HCT116 (cell line): ENCODE data around the gene SLC9A7. TPM values are rescaled to one million over a fixed set of nuclear protein-coding genes. Genes with fewer than 3 reads are reported as not detected.

Experiments
- ATAC-seq: fragments of 200-7000 bp; cut with Tn5 transposase; 2 replicates; pipeline ENCODE4 v1.9.1; 2020; ENCODE audit warnings: mild to moderate bottlenecking, moderate library complexity
- BruUV-seq: library from RNA; stranded (reverse); fragments of 400-500 nt; replicated peaks from 2 replicates; lab custom pipeline; 2021; lab: Mats Ljungman, UMichigan
- CTCF ChIA-PET: fragments of 300-600 bp; sonication (Branson Sonifier 250); formaldehyde crosslinking; loops from one replicate; lab custom pipeline; 2021; ENCODE audit warnings: antibody characterized with exemption; lab: Charles Lee
- POLR2A ChIA-PET: fragments of 300-600, 350-600 bp; sonication (Branson Sonifier 250); formaldehyde crosslinking; loops from one replicate; lab custom pipeline; 2021; ENCODE audit warnings: antibody characterized with exemption; lab: Charles Lee
- RAD21 ChIA-PET, 2 experiments: fragments of 300-600 bp; sonication (Branson Sonifier 250); formaldehyde crosslinking; loops; one replicate each; lab custom pipeline; 2023; ENCODE audit warnings: low total read pairs in 2 of 2; ENCODE audit not compliant: uncharacterized antibody in 2 of 2, unreplicated experiment in 2 of 2, low non-redundant PET in 1 of 2; lab: Charles Lee
- DNase-seq: peaks from one replicate; pipeline ENCODE4 v3.0.0-alpha.2; 2010; ENCODE audit warnings: low read depth, low spot score
- H2AFZ ChIP-seq: fragments of 200-600 bp; shearing (Covaris generic), sonication (generic); 2 replicates; pipeline ENCODE4 v1.6.1; 2017; ENCODE audit warnings: low read depth, mixed run types, mixed read lengths, antibody characterized with exemption, low read length; ENCODE audit not compliant: poor library complexity, severe bottlenecking
- H3K27ac ChIP-seq: 2 replicates; pipeline ENCODE4 v1.5.1; 2012; ENCODE audit warnings: low read depth, low read length
- H3K27me3 ChIP-seq: fragments of 200-600 bp; sonication (generic); 2 replicates; pipeline ENCODE4 v1.6.1; 2016; ENCODE audit warnings: mixed run types, low read length, mixed read lengths; ENCODE audit not compliant: insufficient read depth
- H3K36me3 ChIP-seq, 2 experiments: fragments of 200-500 bp in 1 of 2; fragments of 200-600 bp in 1 of 2; sonication (Bioruptor generic) in 1 of 2; sonication (generic) in 1 of 2; 2 replicates each; pipeline versions ENCODE4 v1.5.1 to v1.6.1; 2014 to 2016; ENCODE audit warnings: low read length in 2 of 2, inconsistent platforms in 1 of 2, mixed read lengths in 1 of 2, mixed run types in 1 of 2; ENCODE audit not compliant: insufficient read depth in 2 of 2, control insufficient read depth in 1 of 2
- H3K4me1 ChIP-seq, 2 experiments: fragments of 200-600 bp in 1 of 2; sonication (generic) in 1 of 2; 2 replicates each; pipeline versions ENCODE4 v1.5.1 to v1.6.1; 2012 to 2017; ENCODE audit warnings: low read length in 2 of 2, inconsistent platforms in 1 of 2, mild to moderate bottlenecking in 1 of 2, mixed read lengths in 1 of 2, mixed run types in 1 of 2, moderate library complexity in 1 of 2; ENCODE audit not compliant: insufficient read depth in 2 of 2, control insufficient read depth in 1 of 2
- H3K4me2 ChIP-seq: fragments of 200-600 bp; sonication (generic); 2 replicates; pipeline ENCODE4 v1.6.1; 2017; ENCODE audit warnings: mixed run types, low read length, mixed read lengths
- H3K4me3 ChIP-seq, 2 experiments: fragments of 200-600 bp in 1 of 2; sonication (generic) in 1 of 2; replicated peaks in 1 of 2; 2 replicates each; pipeline ENCODE4 v1.5.1; 2011 to 2016; ENCODE audit warnings: low read length in 2 of 2, control low read depth in 1 of 2, low read depth in 1 of 2, mild to moderate bottlenecking in 1 of 2, mixed read lengths in 1 of 2, mixed run types in 1 of 2
- H3K79me2 ChIP-seq: fragments of 200-600 bp; sonication (generic); 2 replicates; pipeline ENCODE4 v1.6.1; 2017; ENCODE audit warnings: mild to moderate bottlenecking, mixed run types, low read length, moderate library complexity, mixed read lengths; ENCODE audit not compliant: insufficient read depth
- H3K9ac ChIP-seq: fragments of 200-600 bp; sonication (generic); 2 replicates; pipeline ENCODE4 v1.6.1; 2016; ENCODE audit warnings: low read length, mixed read lengths
- H3K9me2 ChIP-seq: fragments of 200-600 bp; sonication (generic), shearing (Covaris generic); 2 replicates; pipeline ENCODE4 v1.6.1; 2017; ENCODE audit warnings: mixed run types, mild to moderate bottlenecking, moderate library complexity; ENCODE audit not compliant: insufficient read depth
- H3K9me3 ChIP-seq, 2 experiments: fragments of 200-500 bp in 1 of 2; fragments of 200-600 bp in 1 of 2; sonication (Bioruptor generic) in 1 of 2; sonication (generic) in 1 of 2; 2 replicates each; pipeline ENCODE4 v1.6.1; 2014 to 2017; ENCODE audit warnings: low read length in 2 of 2, mixed read lengths in 2 of 2, inconsistent platforms in 1 of 2, low read depth in 1 of 2, mild to moderate bottlenecking in 1 of 2, mixed run types in 1 of 2, moderate library complexity in 1 of 2; ENCODE audit not compliant: control insufficient read depth in 1 of 2, insufficient read depth in 1 of 2
- H4K20me1 ChIP-seq: fragments of 200-600 bp; sonication (generic), shearing (Covaris generic); 2 replicates; pipeline ENCODE4 v1.6.1; 2017; ENCODE audit warnings: mixed run types, mild to moderate bottlenecking, moderate library complexity; ENCODE audit not compliant: insufficient read depth
- CEBPB ChIP-seq: IDR thresholded peaks from 2 replicates; pipeline ENCODE4 v1.6.1; 2012; ENCODE audit warnings: low read depth
- CTCF ChIP-seq, 3 experiments: fragments of 200-600 bp in 1 of 3; sonication (generic) in 1 of 3; IDR thresholded peaks in 2 of 3; conservative IDR thresholded peaks in 1 of 3; 2 replicates each; pipeline ENCODE4 v1.5.1; 2012 to 2017; ENCODE audit warnings: low read depth in 2 of 3, low read length in 2 of 3, antibody characterized with exemption in 1 of 3, borderline replicate concordance in 1 of 3, control low read depth in 1 of 3, mild to moderate bottlenecking in 1 of 3, mixed read lengths in 1 of 3, mixed run types in 1 of 3, moderate library complexity in 1 of 3; ENCODE audit not compliant: insufficient read depth in 1 of 3
- EGR1 ChIP-seq: IDR thresholded peaks from 2 replicates; pipeline ENCODE4 v1.6.1; 2012; ENCODE audit warnings: low read depth
- EZH2 ChIP-seq: fragments of 200-600 bp; sonication (generic); IDR thresholded peaks from 2 replicates; pipeline ENCODE4 v1.6.1; 2017; ENCODE audit warnings: antibody characterized with exemption, mixed run types
- FOSL1 ChIP-seq: IDR thresholded peaks from 2 replicates; pipeline ENCODE4 v1.6.1; 2012; ENCODE audit warnings: low read depth
- JUND ChIP-seq: IDR thresholded peaks from 2 replicates; pipeline ENCODE4 v1.6.1; 2012
- MAX ChIP-seq: IDR thresholded peaks from 2 replicates; pipeline ENCODE4 v1.6.1; 2012
- POLR2A ChIP-seq: IDR thresholded peaks from 2 replicates; pipeline ENCODE4 v1.7.0; 2011; ENCODE audit warnings: borderline replicate concordance; ENCODE audit not compliant: insufficient read depth, insufficient read length; ENCODE audit errors: extremely low read depth
- REST ChIP-seq: IDR thresholded peaks from 2 replicates; pipeline ENCODE4 v1.6.1; 2012; ENCODE audit warnings: low read depth
- SP1 ChIP-seq: IDR thresholded peaks from 2 replicates; pipeline ENCODE4 v1.6.1; 2012; ENCODE audit warnings: low read depth
- intact Hi-C: fragments of 100-400 bp; cut with micrococcal nuclease; formaldehyde crosslinking; loops from 2 replicates; pipeline ENCODE4 v1.10.0; 2022
- total RNA-seq: library from RNA; stranded (reverse); gene quantifications from one replicate; pipeline ENCODE4 v1.2.1, GENCODE V29; 2021; ENCODE audit not compliant: unreplicated experiment

Gene SLC9A7
- total RNA-seq, 1 experiment from 2014 or later: 18.6 TPM

GRCh38 chrX:46670316-46670715 lies 88.6 kb downstream of the SLC9A7 start (continued):
- TF ChIP-seq REST: no peak
- TF ChIP-seq JUND: no peak
- TF ChIP-seq FOSL1: no peak
- TF ChIP-seq CEBPB: no peak
- no peak for TF ChIP-seq MAX
- no peak for TF ChIP-seq EZH2
- TF ChIP-seq, all 23 proteins: peak for 0

GRCh38 chrX:46666831-46667230 lies 92.1 kb downstream of the SLC9A7 start:
- ATAC-seq: no peak
- H3K4me1 ChIP-seq: peaks cover 0 to 7% of the 10 kb centered on the region in 2 experiments; a peak in 2 of 4 replicates
- H3K9ac ChIP-seq: no peak overlapping the region
- no peaks in the 10 kb centered on the region for H3K9me3 ChIP-seq
- CTCF ChIA-PET: no interaction called here
- no peak overlapping the region for H3K27ac ChIP-seq
- no TSS peak for BruUV-seq
- no peak for DNase-seq
- TF ChIP-seq SP1: no peak
- no peak for TF ChIP-seq EZH2
- TF ChIP-seq EGR1: no peak
- TF ChIP-seq CTCF (IDR thresholded peaks at IDR 0.05 in 2 of 3, conservative IDR thresholded peaks at IDR 0.05 in 1 of 3; ENCODE audit: borderline replicate concordance in 1 of 3, insufficient read depth in 1 of 3, low read depth in 2 of 3, low read length in 2 of 3): no peak
- TF ChIP-seq POLR2A: no peak
- RAD21 ChIA-PET: no interaction called here
- H3K79me2 ChIP-seq: no peaks in the 10 kb centered on the region
- no peak overlapping the region for H2AFZ ChIP-seq
- H3K4me2 ChIP-seq: no peak overlapping the region
- intact Hi-C loops: no loop called here
- H3K27me3 ChIP-seq: no peaks in the 10 kb centered on the region
- H4K20me1 ChIP-seq: no peaks in the 10 kb centered on the region
- no peaks in the 10 kb centered on the region for H3K36me3 ChIP-seq
- no peaks in the 10 kb centered on the region for H3K9me2 ChIP-seq
- H3K4me3 ChIP-seq: no peak overlapping the region
- POLR2A ChIA-PET: no interaction called here
